HEK293 (cell line): ENCODE measurements around the gene DPH5.

Experiments
- CTCF ChIA-PET: fragments of 350-600 bp; formaldehyde crosslinking; extraction: SDS; loops from one replicate; lab custom pipeline; 2021; ENCODE audit warnings: antibody characterized with exemption; lab: Yijun Ruan, JAX
- POLR2A ChIA-PET: fragments of 300-600 bp; formaldehyde crosslinking; extraction: SDS; loops from one replicate; lab custom pipeline; 2020; ENCODE audit warnings: antibody characterized with exemption, inconsistent platforms; lab: Yijun Ruan, JAX
- H3K27ac ChIP-seq: fragments of 200-500 bp; sonication (Bioruptor generic); 2 replicates; pipeline ENCODE4 v1.5.1; 2014; ENCODE audit warnings: low read depth, low read length, control low read depth, inconsistent platforms; ENCODE audit errors: extremely low read depth
- H3K36me3 ChIP-seq, 2 experiments: fragments of 200-500 bp in 1 of 2; sonication (Bioruptor generic) in 1 of 2; 1 replicate in 1 of 2; 2 replicates in 1 of 2; pipeline ENCODE4 v1.5.1; 2014 to 2017; ENCODE audit warnings: inconsistent platforms in 2 of 2, low read length in 2 of 2; ENCODE audit not compliant: control insufficient read depth in 2 of 2, insufficient read depth in 1 of 2
- H3K4me1 ChIP-seq: fragments of 200-500 bp; sonication (Bioruptor generic); 2 replicates; pipeline ENCODE4 v1.5.1; 2014; ENCODE audit warnings: mild to moderate bottlenecking, low read length, inconsistent platforms; ENCODE audit not compliant: control insufficient read depth, insufficient read depth
- H3K4me3 ChIP-seq: 2 replicates; pipeline ENCODE4 v1.5.1; 2011; ENCODE audit warnings: low read depth, mild to moderate bottlenecking, control low read depth, low read length, moderate library complexity
- H3K9me3 ChIP-seq: fragments of 200-500 bp; sonication (Bioruptor generic); 2 replicates; pipeline ENCODE4 v1.5.1; 2014; ENCODE audit warnings: low read depth, low read length, inconsistent platforms; ENCODE audit not compliant: control insufficient read depth, insufficient read depth
- BCL11B ChIP-seq: fragments of 450-650 bp; formaldehyde crosslinking; IDR thresholded peaks from 2 replicates; pipeline ENCODE4 v1.5.1; 2016; ENCODE audit warnings: low read depth, missing biosample characterization, missing genetic modification characterization
- GFI1B ChIP-seq: fragments of 450-650 bp; formaldehyde crosslinking; IDR thresholded peaks from 2 replicates; pipeline ENCODE4 v1.5.1; 2016; ENCODE audit warnings: missing biosample characterization, missing genetic modification characterization
- KLF8 ChIP-seq: fragments of 450-650 bp; formaldehyde crosslinking; IDR thresholded peaks from 2 replicates; pipeline ENCODE4 v1.5.1; 2016; ENCODE audit warnings: missing biosample characterization, missing genetic modification characterization
- ZIC2 ChIP-seq: fragments of 450-650 bp; formaldehyde crosslinking; IDR thresholded peaks from 2 replicates; pipeline ENCODE4 v1.5.1; 2016; ENCODE audit warnings: missing biosample characterization, missing genetic modification characterization
- ZNF24 ChIP-seq: fragments of 450-650 bp; formaldehyde crosslinking; IDR thresholded peaks from 2 replicates; pipeline ENCODE4 v1.5.1; 2016; ENCODE audit warnings: missing biosample characterization, missing genetic modification characterization
- ZNF341 ChIP-seq: fragments of 450-650 bp; formaldehyde crosslinking; IDR thresholded peaks from 2 replicates; pipeline ENCODE4; 2016; ENCODE audit warnings: low read depth, missing biosample characterization, missing genetic modification characterization
- ZNF518A ChIP-seq: fragments of 450-650 bp; formaldehyde crosslinking; conservative IDR thresholded peaks from 2 replicates; pipeline ENCODE4 v1.5.1; 2016; ENCODE audit warnings: low read depth, missing biosample characterization, missing genetic modification characterization
- ZNF521 ChIP-seq: fragments of 450-650 bp; formaldehyde crosslinking; IDR thresholded peaks from 2 replicates; pipeline ENCODE4 v1.5.1; 2017; ENCODE audit warnings: missing biosample characterization, mild to moderate bottlenecking, missing genetic modification characterization
- ZNF558 ChIP-seq: fragments of 450-650 bp; formaldehyde crosslinking; IDR thresholded peaks from 2 replicates; pipeline ENCODE4 v1.5.1; 2016; ENCODE audit warnings: missing biosample characterization, missing genetic modification characterization
- ZNF654 ChIP-seq: fragments of 450-650 bp; formaldehyde crosslinking; IDR thresholded peaks from 2 replicates; pipeline ENCODE4 v1.5.1; 2016; ENCODE audit warnings: low read depth, missing biosample characterization, missing genetic modification characterization
- ZNF660 ChIP-seq: fragments of 450-650 bp; IDR thresholded peaks from 2 replicates; pipeline ENCODE4 v1.5.1; 2018; ENCODE audit warnings: missing biosample characterization, mild to moderate bottlenecking, missing genetic modification characterization
- ZNF76 ChIP-seq: fragments of 450-650 bp; formaldehyde crosslinking; IDR thresholded peaks from 2 replicates; pipeline ENCODE4; 2016; ENCODE audit warnings: low read depth, missing biosample characterization, missing genetic modification characterization, borderline replicate concordance
- ZNF776 ChIP-seq: fragments of 450-650 bp; formaldehyde crosslinking; IDR thresholded peaks from 2 replicates; pipeline ENCODE4 v1.5.0; 2017; ENCODE audit warnings: missing biosample characterization, missing genetic modification characterization, borderline replicate concordance
- ZXDB ChIP-seq: fragments of 450-650 bp; formaldehyde crosslinking; IDR thresholded peaks from 2 replicates; pipeline ENCODE4 v1.5.1; 2016; ENCODE audit warnings: missing biosample characterization, missing genetic modification characterization
- TF ChIP-seq, protein P1 (sequence below): fragments of 450-650 bp; formaldehyde crosslinking; IDR thresholded peaks from 2 replicates; pipeline ENCODE4 v1.5.1; 2016; ENCODE audit warnings: missing biosample characterization, missing genetic modification characterization
- TF ChIP-seq, protein P2 (sequence below): fragments of 450-650 bp; IDR thresholded peaks from 2 replicates; pipeline ENCODE4 v1.5.1; 2018; ENCODE audit warnings: missing biosample characterization, missing genetic modification characterization

Gene DPH5

GRCh38 chr1:101025657-101026429 lies at the start of gene DPH5 (continued):
- TF ChIP-seq, protein P1, sequence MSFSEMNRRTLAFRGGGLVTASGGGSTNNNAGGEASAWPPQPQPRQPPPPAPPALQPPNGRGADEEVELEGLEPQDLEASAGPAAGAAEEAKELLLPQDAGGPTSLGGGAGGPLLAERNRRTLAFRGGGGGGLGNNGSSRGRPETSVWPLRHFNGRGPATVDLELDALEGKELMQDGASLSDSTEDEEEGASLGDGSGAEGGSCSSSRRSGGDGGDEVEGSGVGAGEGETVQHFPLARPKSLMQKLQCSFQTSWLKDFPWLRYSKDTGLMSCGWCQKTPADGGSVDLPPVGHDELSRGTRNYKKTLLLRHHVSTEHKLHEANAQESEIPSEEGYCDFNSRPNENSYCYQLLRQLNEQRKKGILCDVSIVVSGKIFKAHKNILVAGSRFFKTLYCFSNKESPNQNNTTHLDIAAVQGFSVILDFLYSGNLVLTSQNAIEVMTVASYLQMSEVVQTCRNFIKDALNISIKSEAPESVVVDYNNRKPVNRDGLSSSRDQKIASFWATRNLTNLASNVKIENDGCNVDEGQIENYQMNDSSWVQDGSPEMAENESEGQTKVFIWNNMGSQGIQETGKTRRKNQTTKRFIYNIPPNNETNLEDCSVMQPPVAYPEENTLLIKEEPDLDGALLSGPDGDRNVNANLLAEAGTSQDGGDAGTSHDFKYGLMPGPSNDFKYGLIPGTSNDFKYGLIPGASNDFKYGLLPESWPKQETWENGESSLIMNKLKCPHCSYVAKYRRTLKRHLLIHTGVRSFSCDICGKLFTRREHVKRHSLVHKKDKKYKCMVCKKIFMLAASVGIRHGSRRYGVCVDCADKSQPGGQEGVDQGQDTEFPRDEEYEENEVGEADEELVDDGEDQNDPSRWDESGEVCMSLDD (tag by site-specific recombination) = 0 out of 2 replicates have a peak, but pooled peaks have one; percentile 29
- TF ChIP-seq ZNF341 (tag by site-specific recombination) = peak; percentile 58
- TF ChIP-seq, protein P2, sequence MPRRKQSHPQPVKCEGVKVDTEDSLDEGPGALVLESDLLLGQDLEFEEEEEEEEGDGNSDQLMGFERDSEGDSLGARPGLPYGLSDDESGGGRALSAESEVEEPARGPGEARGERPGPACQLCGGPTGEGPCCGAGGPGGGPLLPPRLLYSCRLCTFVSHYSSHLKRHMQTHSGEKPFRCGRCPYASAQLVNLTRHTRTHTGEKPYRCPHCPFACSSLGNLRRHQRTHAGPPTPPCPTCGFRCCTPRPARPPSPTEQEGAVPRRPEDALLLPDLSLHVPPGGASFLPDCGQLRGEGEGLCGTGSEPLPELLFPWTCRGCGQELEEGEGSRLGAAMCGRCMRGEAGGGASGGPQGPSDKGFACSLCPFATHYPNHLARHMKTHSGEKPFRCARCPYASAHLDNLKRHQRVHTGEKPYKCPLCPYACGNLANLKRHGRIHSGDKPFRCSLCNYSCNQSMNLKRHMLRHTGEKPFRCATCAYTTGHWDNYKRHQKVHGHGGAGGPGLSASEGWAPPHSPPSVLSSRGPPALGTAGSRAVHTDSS (tag by site-specific recombination) = peak; percentile 40; the same call in 1 of the 2 replicates
- peak; percentile 91 for TF ChIP-seq ZNF660 (tag by site-specific recombination)
- 0 out of 2 replicates have a peak, but pooled peaks have one; percentile 61 for TF ChIP-seq ZNF24 (tag by site-specific recombination)
- peak; percentile 76 for TF ChIP-seq ZNF76 (tag by site-specific recombination)

GRCh38 chr1:101073836-101074235 lies 48.3 kb upstream of the DPH5 start:
- ChIA-PET CTCF (interaction anchor here (0.6 to 0.8 kb wide), 2 partner anchors 165 to 401 kb away, joined by 3 read pairs; no protein-coding TSS in a partner anchor), POLR2A (interaction anchor here (0.6 kb wide), 1 partner anchor 163 kb away, joined by 10 read pairs; the partner anchor contains the start of gene S1PR1)
- Histone ChIP-seq H3K36me3 (peaks cover 0 to 3% of the 10 kb centered on the region in 2 experiments; a peak in 1 of 3 replicates), H3K9me3 (no peaks in the 10 kb centered on the region), H3K4me1 (no peaks in the 10 kb centered on the region), H3K27ac (no peak overlapping the region), H3K4me3 (no peak overlapping the region)
- TF ChIP-seq ZNF521 (tag by site-specific recombination) = no peak
- TF ChIP-seq ZNF518A (tag by site-specific recombination) = no peak
- no peak for TF ChIP-seq ZNF558 (tag by site-specific recombination)
- TF ChIP-seq KLF8 = no peak
- no peak for TF ChIP-seq GFI1B
- no peak for TF ChIP-seq ZNF654 (tag by site-specific recombination)
- no peak for TF ChIP-seq BCL11B (tag by site-specific recombination)
- TF ChIP-seq ZXDB = no peak
- no peak for TF ChIP-seq ZNF776 (tag by site-specific recombination)
- no peak for TF ChIP-seq ZIC2
